ENCODE measurements around the gene DRD3. TPM values are rescaled to one million over a fixed set of nuclear protein-coding genes. Genes with fewer than 3 reads are reported as not detected.

Gene DRD3
- total and polyA plus RNA-seq, 4 donors = not detected

GRCh38 chr3:114103858-114104257 lies 75.0 kb downstream of the DRD3 start:
- H3K9me3 ChIP-seq (ENCODE audit: control insufficient read depth, low read length) = no peaks in the 10 kb centered on the region
- H3K27ac ChIP-seq (ENCODE audit: low read depth in 1 of 2, low read length in 2 of 2) = no peak overlapping the region
- no peak overlapping the region for H3K4me3 ChIP-seq (ENCODE audit: low read length in 2 of 2)
- no peaks in the 10 kb centered on the region for H3K36me3 ChIP-seq (ENCODE audit: control insufficient read depth in 1 of 2, insufficient read depth in 2 of 2, low read length in 1 of 2)
- H3K27me3 ChIP-seq (ENCODE audit: control insufficient read depth in 1 of 2, insufficient read depth in 2 of 2, low read length in 1 of 2) = no peaks in the 10 kb centered on the region
- 93 to 96% methylated on average over 4 of the region's 4 CpGs for WGBS, 2 donors
- no peak for DNase-seq
- ATAC-seq (ENCODE audit: low FRiP score) = no peak
- H3K4me1 ChIP-seq (ENCODE audit: control insufficient read depth in 1 of 2, insufficient read depth in 2 of 2, low read length in 2 of 2) = no peaks in the 10 kb centered on the region
- intact Hi-C loops (cut with DNase I) = no loop called here

GRCh38 chr3:114103181-114103580 lies 75.7 kb downstream of the DRD3 start:
- DNase-seq = no peak
- no peaks in the 10 kb centered on the region for H3K27me3 ChIP-seq (ENCODE audit: control insufficient read depth in 1 of 2, insufficient read depth in 2 of 2, low read length in 1 of 2)
- no peak for ATAC-seq (ENCODE audit: low FRiP score)
- 92 to 93% methylated on average over 27 of the region's 27 CpGs for WGBS, 2 donors
- H3K27ac ChIP-seq (ENCODE audit: low read depth in 1 of 2, low read length in 2 of 2) = no peak overlapping the region
- H3K4me3 ChIP-seq (ENCODE audit: low read length in 2 of 2) = no peak overlapping the region
- no peaks in the 10 kb centered on the region for H3K4me1 ChIP-seq (ENCODE audit: control insufficient read depth in 1 of 2, insufficient read depth in 2 of 2, low read length in 2 of 2)
- intact Hi-C loops (cut with DNase I) = no loop called here
- H3K9me3 ChIP-seq (ENCODE audit: control insufficient read depth, low read length) = no peaks in the 10 kb centered on the region
- no peaks in the 10 kb centered on the region for H3K36me3 ChIP-seq (ENCODE audit: control insufficient read depth in 1 of 2, insufficient read depth in 2 of 2, low read length in 1 of 2)

GRCh38 chr3:114101101-114101500 lies 77.8 kb downstream of the DRD3 start:
- no peaks in the 10 kb centered on the region for H3K36me3 ChIP-seq (ENCODE audit: control insufficient read depth in 1 of 2, insufficient read depth in 2 of 2, low read length in 1 of 2)
- H3K27ac ChIP-seq (ENCODE audit: low read depth in 1 of 2, low read length in 2 of 2) = no peak overlapping the region
- intact Hi-C loops (cut with DNase I) = no loop called here
- DNase-seq (no peak), ATAC-seq (ENCODE audit: low FRiP score) (no peak)
- no peak overlapping the region for H3K4me3 ChIP-seq (ENCODE audit: low read length in 2 of 2)
- no peaks in the 10 kb centered on the region for H3K4me1 ChIP-seq (ENCODE audit: control insufficient read depth in 1 of 2, insufficient read depth in 2 of 2, low read length in 2 of 2)
- 29 to 50% methylated on average over 1 of the region's 1 CpG for WGBS, 2 donors
- no peaks in the 10 kb centered on the region for H3K27me3 ChIP-seq (ENCODE audit: control insufficient read depth in 1 of 2, insufficient read depth in 2 of 2, low read length in 1 of 2)
- no peaks in the 10 kb centered on the region for H3K9me3 ChIP-seq (ENCODE audit: control insufficient read depth, low read length)

GRCh38 chr3:114095796-114096195 lies 83.1 kb downstream of the DRD3 start:
- Histone ChIP-seq H3K9me3 (ENCODE audit: control insufficient read depth, low read length) (no peaks in the 10 kb centered on the region), H3K27ac (ENCODE audit: low read depth in 1 of 2, low read length in 2 of 2) (no peak overlapping the region), H3K36me3 (ENCODE audit: control insufficient read depth in 1 of 2, insufficient read depth in 2 of 2, low read length in 1 of 2) (no peaks in the 10 kb centered on the region), H3K27me3 (ENCODE audit: control insufficient read depth in 1 of 2, insufficient read depth in 2 of 2, low read length in 1 of 2) (no peaks in the 10 kb centered on the region), H3K4me3 (ENCODE audit: low read length in 2 of 2) (no peak overlapping the region), H3K4me1 (ENCODE audit: control insufficient read depth in 1 of 2, insufficient read depth in 2 of 2, low read length in 2 of 2) (peaks cover 0 to 2% of the 10 kb centered on the region in 2 donors)
- ATAC-seq (ENCODE audit: low FRiP score) (no peak), DNase-seq (no peak)
- WGBS, 2 donors = 79 to 80% methylated on average over 3 of the region's 3 CpGs
- intact Hi-C loops (cut with DNase I) = no loop called here

- H3K4me1 ChIP-seq (ENCODE audit: control insufficient read depth in 1 of 2, insufficient read depth in 2 of 2, low read length in 2 of 2) = peaks cover 0 to 2% of the 10 kb centered on the region in 2 donors
- 50 to 53% methylated on average over 2 of the region's 2 CpGs for WGBS, 2 donors
- H3K27me3 ChIP-seq (ENCODE audit: control insufficient read depth in 1 of 2, insufficient read depth in 2 of 2, low read length in 1 of 2) = no peaks in the 10 kb centered on the region
- no peak overlapping the region for H3K27ac ChIP-seq (ENCODE audit: low read depth in 1 of 2, low read length in 2 of 2)
- H3K36me3 ChIP-seq (ENCODE audit: control insufficient read depth in 1 of 2, insufficient read depth in 2 of 2, low read length in 1 of 2) = no peaks in the 10 kb centered on the region
- no peak for ATAC-seq (ENCODE audit: low FRiP score)
- H3K4me3 ChIP-seq (ENCODE audit: low read length in 2 of 2) = no peak overlapping the region
- H3K9me3 ChIP-seq (ENCODE audit: control insufficient read depth, low read length) = no peaks in the 10 kb centered on the region
- intact Hi-C loops (cut with DNase I) = no loop called here
- DNase-seq = peak in 1 of 2 donors; percentile 55
Observed at GRCh38 chr3:114093596-114093995, 85.3 kb downstream of the DRD3 start.

GRCh38 chr3:114093016-114093380 lies 85.9 kb downstream of the DRD3 start:
- WGBS, 2 donors = 4 to 6% methylated on average over 3 of the region's 3 CpGs
- Histone ChIP-seq H3K4me1 (ENCODE audit: control insufficient read depth in 1 of 2, insufficient read depth in 2 of 2, low read length in 2 of 2) (peaks cover 0 to 2% of the 10 kb centered on the region in 2 donors), H3K9me3 (ENCODE audit: control insufficient read depth, low read length) (no peaks in the 10 kb centered on the region), H3K27me3 (ENCODE audit: control insufficient read depth in 1 of 2, insufficient read depth in 2 of 2, low read length in 1 of 2) (no peaks in the 10 kb centered on the region), H3K27ac (ENCODE audit: low read depth in 1 of 2, low read length in 2 of 2) (no peak overlapping the region), H3K4me3 (ENCODE audit: low read length in 2 of 2) (no peak overlapping the region), H3K36me3 (ENCODE audit: control insufficient read depth in 1 of 2, insufficient read depth in 2 of 2, low read length in 1 of 2) (no peaks in the 10 kb centered on the region)
- DNase-seq (no peak), ATAC-seq (ENCODE audit: low FRiP score) (no peak)
- intact Hi-C loops (cut with DNase I) = no loop called here

- peak; percentile 38 for ATAC-seq (ENCODE audit: low FRiP score)
Observed at GRCh38 chr3:114092151-114093015, 86.5 kb downstream of the DRD3 start.

GRCh38 chr3:114089675-114090074 lies 89.2 kb downstream of the DRD3 start:
- Histone ChIP-seq H3K27ac (ENCODE audit: low read depth in 1 of 2, low read length in 2 of 2) (no peak overlapping the region), H3K27me3 (ENCODE audit: control insufficient read depth in 1 of 2, insufficient read depth in 2 of 2, low read length in 1 of 2) (no peaks in the 10 kb centered on the region), H3K4me1 (ENCODE audit: control insufficient read depth in 1 of 2, insufficient read depth in 2 of 2, low read length in 2 of 2) (peaks cover 0 to 2% of the 10 kb centered on the region in 2 donors), H3K4me3 (ENCODE audit: low read length in 2 of 2) (no peak overlapping the region), H3K36me3 (ENCODE audit: control insufficient read depth in 1 of 2, insufficient read depth in 2 of 2, low read length in 1 of 2) (peaks cover 2 to 8% of the 10 kb centered on the region in 2 donors), H3K9me3 (ENCODE audit: control insufficient read depth, low read length) (no peaks in the 10 kb centered on the region)
- DNase-seq = no peak
- no peak for ATAC-seq (ENCODE audit: low FRiP score)
- intact Hi-C loops (cut with DNase I) = no loop called here

More at GRCh38 chr3:114092151-114093015, 86.5 kb downstream of the DRD3 start:
- Histone ChIP-seq H3K36me3 (ENCODE audit: control insufficient read depth in 1 of 2, insufficient read depth in 2 of 2, low read length in 1 of 2) (peaks cover 0 to 3% of the 10 kb centered on the region in 2 donors), H3K27me3 (ENCODE audit: control insufficient read depth in 1 of 2, insufficient read depth in 2 of 2, low read length in 1 of 2) (no peaks in the 10 kb centered on the region), H3K27ac (ENCODE audit: low read depth in 1 of 2, low read length in 2 of 2) (no peak overlapping the region), H3K4me3 (ENCODE audit: low read length in 2 of 2) (no peak overlapping the region), H3K9me3 (ENCODE audit: control insufficient read depth, low read length) (no peaks in the 10 kb centered on the region), H3K4me1 (ENCODE audit: control insufficient read depth in 1 of 2, insufficient read depth in 2 of 2, low read length in 2 of 2) (peaks cover 0 to 2% of the 10 kb centered on the region in 2 donors)
- DNase-seq = no peak
- WGBS, 2 donors = 45 to 49% methylated on average over 13 of the region's 13 CpGs
- intact Hi-C loops (cut with DNase I) = no loop called here

- ATAC-seq (ENCODE audit: low FRiP score) (no peak), DNase-seq (no peak)
- Histone ChIP-seq H3K27ac (ENCODE audit: low read depth in 1 of 2, low read length in 2 of 2) (no peak overlapping the region), H3K36me3 (ENCODE audit: control insufficient read depth in 1 of 2, insufficient read depth in 2 of 2, low read length in 1 of 2) (peaks cover 2 to 12% of the 10 kb centered on the region in 2 donors), H3K4me3 (ENCODE audit: low read length in 2 of 2) (no peak overlapping the region), H3K9me3 (ENCODE audit: control insufficient read depth, low read length) (no peaks in the 10 kb centered on the region), H3K4me1 (ENCODE audit: control insufficient read depth in 1 of 2, insufficient read depth in 2 of 2, low read length in 2 of 2) (peaks cover 0 to 2% of the 10 kb centered on the region in 2 donors), H3K27me3 (ENCODE audit: control insufficient read depth in 1 of 2, insufficient read depth in 2 of 2, low read length in 1 of 2) (no peaks in the 10 kb centered on the region)
- WGBS, 2 donors = 94 to 97% methylated on average over 2 of the region's 2 CpGs
- intact Hi-C loops (cut with DNase I) = no loop called here
Observed at GRCh38 chr3:114086356-114086755, 92.5 kb downstream of the DRD3 start.
